NOMO-1 treated with dmso at 0.1 percent for 144 hours (cell line): ENCODE measurements around the gene LRRC15.

ENCODE experiments used
- DNase-seq: peaks from one replicate; lab custom pipeline; 2025; ENCODE audit not compliant: unreplicated experiment; lab: John Stamatoyannopoulos, UW

LRRC15 gene

GRCh38 chr3:194364652-194365434, 4.7 kb downstream of the LRRC15 start:
- DNase-seq = no peak

GRCh38 chr3:194364314-194364651, 5.3 kb downstream of the LRRC15 start:
- DNase-seq = no peak

GRCh38 chr3:194360568-194360967, 9.0 kb downstream of the LRRC15 start:
- no peak for DNase-seq

- no peak for DNase-seq
Measured at GRCh38 chr3:194357681-194358080, 11.9 kb downstream of the LRRC15 start.

GRCh38 chr3:194355379-194355778, 14.2 kb downstream of the LRRC15 start:
- DNase-seq = no peak

- DNase-seq = no peak
Measured at GRCh38 chr3:194354315-194354714, 15.2 kb downstream of the LRRC15 start.

GRCh38 chr3:194352667-194353246, 16.8 kb downstream of the LRRC15 start:
- no peak for DNase-seq

GRCh38 chr3:194351952-194352536, 17.5 kb downstream of the LRRC15 start:
- no peak for DNase-seq

- DNase-seq = no peak
Measured at GRCh38 chr3:194351080-194351672, 18.4 kb downstream of the LRRC15 start, which contains the start of gene CPN2. TSS of gene CPN2 (minus strand) at chr3:194351328. CDS start at chr3:194342702, 8,626 bp downstream.

- no peak for DNase-seq
Measured at GRCh38 chr3:194350726-194351071, 18.8 kb downstream of the LRRC15 start.

- DNase-seq = no peak
Measured at GRCh38 chr3:194348354-194348753, 21.2 kb downstream of the LRRC15 start.

- no peak for DNase-seq
Measured at GRCh38 chr3:194346621-194347020, 22.9 kb downstream of the LRRC15 start.

GRCh38 chr3:194346035-194346434, 23.5 kb downstream of the LRRC15 start:
- DNase-seq = no peak

GRCh38 chr3:194344012-194344411, 25.5 kb downstream of the LRRC15 start:
- DNase-seq = peak; percentile 32

GRCh38 chr3:194343561-194343893, 26.0 kb downstream of the LRRC15 start:
- no peak for DNase-seq

- DNase-seq = no peak
Measured at GRCh38 chr3:194342861-194343560, 26.5 kb downstream of the LRRC15 start.

GRCh38 chr3:194340757-194341400, 28.7 kb downstream of the LRRC15 start:
- no peak for DNase-seq

GRCh38 chr3:194339840-194340239, 29.7 kb downstream of the LRRC15 start:
- no peak for DNase-seq

GRCh38 chr3:194339356-194339755, 30.2 kb downstream of the LRRC15 start:
- no peak for DNase-seq

GRCh38 chr3:194337965-194338753, 31.4 kb downstream of the LRRC15 start:
- no peak for DNase-seq
